GM19397 (cell line): ENCODE measurements around the gene DLX1.
A peak's percentile ranks its signal among the peaks of the same experiment; 100 is the strongest.
"Not testable (repeated sequence)": the region's sequence is repeated elsewhere in the genome, so short reads cannot be mapped to it uniquely, and the experiment has no call there.

Experiments
- ATAC-seq: cut with Tn5 transposase; IDR thresholded peaks from one replicate; pipeline ENCODE4 v1.9.1; 2021; ENCODE audit warnings: mild to moderate bottlenecking, moderate library complexity; ENCODE audit not compliant: unreplicated experiment

The DLX1 gene

DNA sequence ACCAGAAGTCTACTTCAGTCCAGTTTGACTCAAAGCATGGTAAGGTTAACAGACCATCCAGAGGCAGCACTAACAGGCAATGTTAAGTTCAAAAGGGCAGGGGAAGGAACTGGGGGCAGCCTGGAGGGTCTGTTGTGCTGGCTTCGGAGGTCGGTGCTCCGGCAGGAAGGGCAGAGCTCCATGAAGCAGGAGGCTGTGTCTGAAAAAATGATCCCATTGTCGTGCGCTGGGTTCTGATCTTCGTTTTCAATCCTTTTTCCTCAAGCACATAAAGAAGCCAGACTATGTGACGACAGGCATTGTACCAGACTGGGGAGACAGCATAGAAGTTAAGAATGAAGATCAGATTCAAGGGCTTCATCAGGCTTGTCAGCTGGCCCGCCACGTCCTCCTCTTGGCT, 21.9 kb upstream of the DLX1 start:
- no peak for ATAC-seq

DNA sequence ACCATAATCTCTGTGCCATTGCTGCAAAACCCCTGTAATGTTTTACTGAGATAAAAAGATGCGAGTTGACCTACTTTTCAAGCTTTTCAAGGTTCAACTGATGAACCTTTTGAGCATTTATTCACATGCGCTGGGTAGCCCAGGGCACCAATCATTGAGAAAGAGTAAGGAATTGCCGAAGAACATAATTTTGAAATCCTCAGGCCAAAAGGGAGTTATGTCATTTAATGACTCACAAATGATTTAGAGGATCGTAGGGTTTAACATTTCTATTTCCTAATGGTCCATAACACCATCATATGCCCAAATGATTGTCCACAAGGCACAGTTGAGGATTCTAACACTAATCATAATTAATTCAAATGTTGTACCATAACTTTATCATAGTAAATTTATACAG, 20.2 kb upstream of the DLX1 start:
- no peak for ATAC-seq

DNA sequence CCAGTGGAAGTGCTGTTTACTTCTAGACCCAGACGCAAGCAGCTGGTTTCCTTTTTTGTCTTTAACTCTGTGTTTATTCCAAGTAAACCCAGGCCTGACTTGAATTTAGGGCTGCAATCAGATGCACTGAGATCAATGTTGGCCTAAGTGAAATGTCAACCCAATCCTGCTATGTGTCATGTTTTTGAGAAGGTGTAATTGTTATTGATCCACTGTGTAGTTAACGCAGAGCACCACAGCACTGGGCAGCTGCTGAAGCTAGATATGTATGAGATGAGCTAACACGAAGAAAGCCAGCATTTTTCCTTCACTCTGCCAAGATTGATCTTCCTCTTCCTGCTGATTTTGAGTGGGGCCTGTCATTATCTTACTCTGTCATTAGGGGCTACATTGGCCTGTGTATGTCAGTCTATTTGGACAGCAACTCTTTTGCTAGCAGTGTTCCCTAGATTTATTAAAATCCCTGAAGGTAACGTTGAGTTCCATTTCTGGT, 18.9 kb upstream of the DLX1 start:
- ATAC-seq, result no peak

DNA sequence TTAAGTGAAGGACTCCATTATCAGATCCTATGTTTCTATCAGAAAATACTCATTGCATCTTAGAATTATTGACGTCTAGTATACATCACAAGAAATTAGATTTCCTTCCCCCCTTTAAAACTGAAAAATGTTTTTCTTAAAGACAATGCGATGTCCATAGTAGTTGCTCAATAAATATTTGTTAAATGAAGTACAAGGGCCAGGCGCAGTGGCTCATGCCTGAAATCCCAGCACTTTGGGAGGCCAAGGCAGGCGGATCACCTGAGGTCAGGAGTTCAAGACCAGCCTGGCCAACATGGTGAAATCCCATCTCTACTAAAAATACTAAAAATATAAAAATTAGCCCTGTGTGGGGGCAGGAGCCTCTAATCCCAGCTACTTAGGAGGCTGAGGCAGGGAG, 17.4 kb upstream of the DLX1 start:
- not testable (repeated sequence) for ATAC-seq

DNA sequence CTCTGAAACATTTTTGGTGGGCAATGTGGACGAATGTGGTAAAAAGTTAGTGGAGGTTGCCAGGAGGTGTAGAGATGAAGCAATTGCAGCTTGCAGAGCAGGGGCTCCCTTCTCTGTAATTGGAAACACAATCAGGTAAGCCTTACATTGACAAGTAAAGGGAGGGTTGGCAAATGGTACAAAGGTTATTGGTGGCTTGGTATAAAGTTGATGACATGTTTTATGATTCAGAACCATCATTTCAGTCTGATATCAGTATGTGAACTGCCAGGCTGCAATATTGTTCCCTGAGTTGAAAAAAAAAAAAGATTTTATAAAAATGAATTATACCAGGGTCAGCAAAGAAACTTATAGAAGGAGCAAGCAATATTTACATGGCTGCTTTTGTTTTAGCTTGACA, 14.4 kb upstream of the DLX1 start:
- ATAC-seq, result no peak

DNA sequence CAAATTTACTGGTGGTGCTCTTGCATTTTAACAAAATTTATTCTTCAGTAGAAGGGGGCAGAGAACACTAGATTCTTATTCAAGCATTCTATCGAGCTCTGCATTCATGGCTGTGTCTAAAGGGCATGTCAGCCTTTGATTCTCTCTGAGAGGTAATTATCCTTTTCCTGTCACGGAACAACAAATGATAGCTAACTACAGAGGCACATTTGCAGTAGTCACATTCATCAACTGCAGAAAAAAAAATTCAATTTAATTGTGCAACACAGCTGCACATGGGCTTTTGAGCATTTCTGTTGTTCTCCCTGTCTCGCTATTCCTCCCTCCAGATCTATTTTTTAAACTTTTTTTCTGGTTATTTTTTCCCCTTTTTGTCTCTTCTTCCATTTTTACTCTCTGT, 13.0 kb upstream of the DLX1 start:
- ATAC-seq, result no peak

DNA sequence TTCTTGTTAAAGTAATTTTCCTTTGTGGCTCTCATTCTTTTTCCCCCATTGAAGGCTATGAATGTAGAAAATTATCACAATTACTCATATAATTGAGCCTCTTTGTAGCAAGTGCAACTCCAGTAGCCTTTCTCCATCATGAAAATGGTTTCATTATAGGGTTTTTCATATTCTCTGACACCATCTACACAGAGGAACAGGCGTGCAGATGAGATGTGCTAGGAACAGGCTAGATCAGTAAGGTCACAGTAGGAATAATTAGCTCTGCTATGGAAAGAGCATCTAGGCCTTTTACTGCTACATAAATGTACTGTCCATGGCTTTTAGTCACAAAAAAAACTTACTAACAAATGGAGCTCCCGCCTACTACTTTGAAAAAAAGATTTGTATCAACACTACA, 12.6 kb upstream of the DLX1 start:
- ATAC-seq, result no peak

DNA sequence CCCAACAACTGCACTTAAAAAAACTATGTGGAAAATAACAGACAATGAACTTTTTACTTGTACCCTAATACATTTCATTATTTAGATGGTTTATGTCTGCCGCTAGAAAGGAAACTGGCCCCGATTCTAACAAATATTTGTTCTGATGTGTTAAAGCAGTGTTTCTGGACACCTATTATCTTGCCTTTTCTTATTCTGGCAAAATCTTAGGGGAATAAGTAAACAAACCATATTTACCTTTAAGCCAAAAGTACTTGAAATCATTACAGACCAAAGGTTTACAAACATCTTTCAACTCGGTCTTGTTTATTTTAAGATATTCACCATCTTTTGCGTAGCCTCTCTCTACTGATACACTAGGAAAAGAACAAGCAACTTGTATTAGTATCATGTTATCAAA, 11.8 kb upstream of the DLX1 start:
- ATAC-seq, result no peak

DNA sequence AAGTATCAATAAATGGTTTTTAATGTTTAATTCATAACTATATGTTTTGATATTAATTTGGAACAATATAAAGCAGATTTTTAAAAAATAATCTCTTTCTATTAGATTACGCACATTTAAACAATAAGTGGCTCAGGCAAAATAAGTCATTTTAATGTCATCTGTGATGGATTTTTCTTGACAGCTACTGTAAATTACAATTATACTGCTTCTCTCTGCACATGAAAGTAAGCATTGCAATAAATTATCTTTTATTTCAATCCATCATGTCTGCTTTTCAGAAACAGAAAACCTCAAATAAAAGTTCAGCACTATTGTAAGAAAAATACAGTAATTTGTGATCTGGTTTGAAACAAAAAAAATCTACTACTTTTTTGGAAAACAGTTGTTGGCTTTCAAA, 11.1 kb upstream of the DLX1 start:
- no peak for ATAC-seq

DNA sequence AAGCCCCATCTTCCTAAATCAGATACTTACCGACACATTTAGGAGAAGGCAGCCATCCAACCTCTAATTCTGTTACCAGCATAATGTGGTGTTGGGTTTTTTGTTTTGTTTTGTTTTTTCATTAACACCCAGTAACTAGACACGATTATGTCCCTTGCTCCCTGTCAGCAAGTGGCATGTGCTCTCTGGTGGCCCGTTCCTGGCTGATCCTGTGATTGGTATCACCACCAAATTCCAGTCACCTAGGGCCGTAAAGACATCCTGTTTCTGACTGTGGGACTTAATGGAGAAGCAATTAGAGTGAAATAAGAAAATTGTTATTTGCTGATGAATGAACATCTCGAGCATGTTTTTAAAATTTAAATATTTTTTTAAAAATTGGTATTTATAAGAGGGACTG, 5.9 kb upstream of the DLX1 start:
- ATAC-seq, result no peak

DNA sequence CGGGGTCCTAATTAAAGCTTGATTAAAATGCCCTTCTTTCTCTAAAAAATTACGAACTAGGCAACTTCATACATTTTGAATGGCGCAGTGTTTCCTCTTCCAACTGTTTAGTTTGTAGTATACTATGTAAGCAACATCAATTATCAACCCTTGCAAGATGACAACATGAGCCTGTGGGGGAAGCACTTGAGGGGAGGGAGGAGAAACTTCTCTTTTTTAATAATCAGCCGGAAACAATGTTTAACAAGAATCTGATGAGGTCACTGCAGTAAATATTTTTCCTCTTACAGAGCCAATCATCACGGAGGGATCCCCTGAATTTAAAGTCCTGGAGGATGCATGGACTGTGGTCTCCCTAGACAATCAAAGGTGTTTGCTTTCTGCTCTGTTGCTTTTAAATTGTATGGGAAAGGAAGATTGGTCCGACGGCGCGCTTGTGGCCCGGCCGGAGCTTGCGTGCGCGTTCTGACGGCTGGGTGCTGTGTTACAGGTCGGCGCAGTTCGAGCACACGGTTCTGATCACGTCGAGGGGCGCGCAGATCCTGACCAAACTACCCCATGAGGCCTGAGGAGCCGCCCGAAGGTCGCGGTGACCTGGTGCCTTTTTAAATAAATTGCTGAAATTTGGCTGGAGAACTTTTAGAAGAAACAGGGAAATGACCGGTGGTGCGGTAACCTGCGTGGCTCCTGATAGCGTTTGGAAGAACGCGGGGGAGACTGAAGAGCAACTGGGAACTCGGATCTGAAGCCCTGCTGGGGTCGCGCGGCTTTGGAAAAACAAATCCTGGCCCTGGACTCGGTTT, 5.3 kb upstream of the DLX1 start:
- ATAC-seq, result no peak

DNA sequence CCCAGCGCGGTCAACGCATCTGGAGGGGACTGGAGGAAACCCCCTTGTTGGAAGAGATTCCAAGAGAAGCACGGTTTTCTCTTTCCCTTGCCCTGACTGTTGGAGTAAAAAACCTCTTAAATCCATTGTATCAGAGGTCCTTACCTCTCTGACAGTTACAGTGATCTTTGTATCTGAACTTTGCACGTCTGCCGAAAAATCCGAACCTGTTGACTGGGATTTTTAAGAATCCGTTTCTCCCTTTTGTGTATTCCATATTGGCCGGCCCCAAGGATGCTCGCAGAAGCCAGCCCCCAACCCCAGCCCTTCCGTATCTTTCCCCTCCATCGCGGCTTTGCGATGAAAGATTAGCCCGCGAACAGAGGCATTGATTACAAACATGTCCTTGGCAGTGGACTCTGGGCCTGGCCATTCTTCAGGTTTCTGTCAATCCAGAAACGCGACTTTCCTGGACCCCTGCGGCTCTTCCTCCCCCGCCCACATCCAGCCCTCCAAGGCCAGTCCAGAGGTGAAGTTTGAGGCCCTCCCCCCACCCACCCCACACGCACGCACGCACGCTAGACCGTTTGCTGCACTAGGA, 4.6 kb upstream of the DLX1 start:
- ATAC-seq, result no peak

DNA sequence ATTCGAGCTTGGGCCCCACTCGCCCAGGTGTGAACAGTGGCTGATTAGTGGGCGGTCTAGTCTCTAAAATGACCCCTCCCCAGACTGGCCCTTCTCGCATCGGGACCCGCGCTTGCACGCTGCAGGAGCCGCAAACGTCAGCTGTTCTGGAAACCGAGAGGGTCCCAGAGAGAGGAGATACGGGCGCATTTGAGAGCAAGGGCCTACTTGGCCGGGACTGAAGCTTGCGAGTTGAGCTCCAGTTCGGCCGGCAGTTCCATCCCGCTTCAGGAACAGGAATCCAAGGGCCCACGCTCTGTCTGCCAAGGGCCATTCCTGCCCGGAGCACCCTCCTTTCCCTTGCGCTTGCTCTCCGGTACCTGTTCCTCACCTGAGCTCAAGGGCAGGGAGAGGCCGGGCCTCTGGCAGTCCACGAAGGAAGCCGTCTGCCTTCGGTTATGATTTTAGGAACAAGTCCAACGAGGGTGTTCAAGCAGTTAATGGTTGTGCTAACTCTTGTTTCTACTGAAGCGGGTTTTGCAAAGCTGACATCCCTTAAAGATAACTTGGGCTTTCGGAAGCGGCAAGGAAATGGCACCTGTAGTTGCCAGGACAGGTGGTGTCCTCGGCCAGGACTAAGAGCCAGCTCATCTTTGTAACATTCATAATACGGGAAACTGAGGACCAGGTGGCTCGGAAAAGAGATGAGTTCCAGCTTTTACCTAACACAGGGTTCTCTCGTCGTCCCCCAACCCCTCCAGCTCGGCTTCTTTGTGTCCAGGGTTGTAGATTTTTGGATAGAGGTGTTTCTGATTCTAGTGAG, 3.9 kb upstream of the DLX1 start:
- ATAC-seq, result no peak

DNA sequence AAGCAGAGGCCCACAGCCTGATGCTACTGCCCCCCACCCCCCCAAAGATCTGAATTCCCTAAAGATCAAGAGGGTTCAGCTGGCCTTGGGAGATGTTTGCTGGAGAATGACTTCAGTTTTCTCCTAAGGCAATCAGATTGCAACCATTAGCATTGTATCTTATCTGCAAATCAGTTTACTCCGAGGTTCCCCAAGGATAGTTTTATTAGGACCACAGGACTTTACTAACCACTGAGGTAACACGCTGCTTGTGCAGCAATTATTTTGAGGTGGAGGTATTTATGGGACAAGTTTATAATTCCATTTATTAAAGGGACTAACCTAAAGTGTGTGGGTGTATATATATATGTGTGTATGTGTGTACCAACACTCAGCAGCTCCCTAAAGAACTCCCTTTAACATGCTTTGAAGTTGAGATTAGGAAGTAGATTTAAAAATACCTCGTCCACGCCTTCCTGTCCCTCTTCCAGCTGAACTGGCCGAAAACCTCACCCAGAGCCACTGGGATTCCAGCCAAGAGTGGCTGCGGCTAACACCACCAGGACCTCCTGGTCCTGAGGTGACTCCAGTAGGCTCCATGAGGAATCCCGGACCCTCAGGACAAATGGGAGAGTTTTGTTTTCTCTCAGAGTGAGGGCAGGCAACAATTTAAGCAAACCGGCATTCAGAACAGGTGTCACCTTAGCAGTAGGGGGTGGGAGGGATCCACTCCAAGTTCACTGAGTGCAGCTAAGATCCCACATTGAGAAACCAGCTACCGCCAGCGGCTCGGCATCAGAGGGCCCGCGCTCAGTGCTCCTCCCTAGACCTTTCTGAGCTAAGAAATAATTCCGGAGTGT, 3.0 kb upstream of the DLX1 start:
- no peak for ATAC-seq

DNA sequence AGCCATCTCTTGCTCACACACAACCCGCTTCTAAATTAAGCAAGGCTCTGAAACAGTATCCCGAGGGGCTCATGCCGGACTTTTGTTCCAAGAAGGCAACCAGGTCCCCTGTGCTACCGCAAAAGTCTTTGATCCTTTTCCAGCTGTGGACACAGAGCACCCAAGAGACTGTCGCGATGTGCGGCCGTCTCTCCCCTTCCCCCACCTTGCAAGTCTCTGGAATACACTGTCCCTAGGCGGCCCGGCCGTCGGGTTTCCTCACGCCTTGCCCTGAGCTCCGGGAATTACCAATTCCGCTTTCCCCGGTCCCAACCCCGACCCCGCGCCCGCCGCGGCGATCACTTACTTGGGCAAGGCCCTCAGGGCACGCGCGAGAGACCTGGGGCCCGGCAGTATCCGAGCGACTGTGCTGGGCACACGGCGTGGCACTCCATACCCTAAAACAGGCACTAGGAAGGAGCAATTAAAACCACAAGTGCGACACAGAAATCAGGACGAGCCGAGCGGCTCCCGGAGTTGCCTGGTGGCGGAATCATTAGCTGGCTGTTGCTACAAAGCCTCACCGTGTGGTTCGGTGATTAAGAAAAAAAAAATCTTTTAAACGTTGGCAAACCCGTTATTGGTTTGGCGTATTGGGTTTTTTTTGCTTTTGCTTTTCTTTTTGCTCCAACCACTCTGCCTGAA, 2.2 kb upstream of the DLX1 start:
- ATAC-seq, result no peak

DNA sequence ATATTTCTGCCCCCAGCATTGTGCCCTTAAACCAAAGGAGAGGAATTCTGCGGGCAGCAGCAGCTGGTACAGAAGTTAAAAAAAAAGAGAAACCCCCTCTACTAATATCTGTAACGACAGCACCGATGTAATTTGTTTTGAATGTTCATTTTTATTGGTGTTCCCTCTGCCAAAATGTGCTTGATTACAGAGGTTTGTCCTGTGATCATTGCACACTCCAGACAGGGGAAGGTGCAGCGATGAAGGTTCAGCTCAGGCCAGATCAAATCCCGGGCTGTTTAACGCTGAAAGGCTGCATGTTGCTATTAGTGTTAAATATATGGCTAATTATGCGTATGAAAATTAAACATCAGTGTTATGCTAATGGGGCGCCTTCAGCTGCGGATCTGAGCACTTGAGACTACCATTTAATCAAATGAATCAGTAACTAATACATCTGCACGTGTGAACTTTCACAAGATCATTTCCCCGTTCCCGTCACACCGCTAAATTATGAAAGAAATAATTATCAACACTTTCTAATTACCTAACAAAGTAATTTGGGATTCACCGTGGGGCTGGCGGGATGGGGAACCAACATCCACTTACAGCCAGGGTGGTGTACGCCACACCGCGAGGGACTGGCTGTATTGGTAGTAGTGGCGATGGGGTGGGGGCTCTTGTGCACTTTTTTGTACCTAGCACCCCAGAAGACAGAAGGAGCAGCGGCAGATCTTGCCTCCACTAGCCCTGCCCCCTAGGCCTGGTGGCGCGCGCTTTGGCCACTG, 1.5 kb upstream of the DLX1 start:
- no peak for ATAC-seq

DNA sequence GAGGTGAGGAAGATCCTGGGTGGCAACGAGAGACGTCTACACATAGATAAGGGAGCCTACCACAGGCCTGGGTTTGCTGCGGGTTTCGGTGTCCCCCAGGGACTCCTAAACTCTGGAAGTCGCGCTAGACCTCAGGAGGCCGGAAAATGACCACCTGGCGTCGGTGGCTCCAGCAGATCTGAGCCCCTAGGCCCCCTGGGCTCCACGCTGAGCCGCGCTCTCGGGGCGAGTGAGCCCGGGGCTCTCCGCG, 987 bp upstream of the DLX1 start:
- no peak for ATAC-seq

DNA sequence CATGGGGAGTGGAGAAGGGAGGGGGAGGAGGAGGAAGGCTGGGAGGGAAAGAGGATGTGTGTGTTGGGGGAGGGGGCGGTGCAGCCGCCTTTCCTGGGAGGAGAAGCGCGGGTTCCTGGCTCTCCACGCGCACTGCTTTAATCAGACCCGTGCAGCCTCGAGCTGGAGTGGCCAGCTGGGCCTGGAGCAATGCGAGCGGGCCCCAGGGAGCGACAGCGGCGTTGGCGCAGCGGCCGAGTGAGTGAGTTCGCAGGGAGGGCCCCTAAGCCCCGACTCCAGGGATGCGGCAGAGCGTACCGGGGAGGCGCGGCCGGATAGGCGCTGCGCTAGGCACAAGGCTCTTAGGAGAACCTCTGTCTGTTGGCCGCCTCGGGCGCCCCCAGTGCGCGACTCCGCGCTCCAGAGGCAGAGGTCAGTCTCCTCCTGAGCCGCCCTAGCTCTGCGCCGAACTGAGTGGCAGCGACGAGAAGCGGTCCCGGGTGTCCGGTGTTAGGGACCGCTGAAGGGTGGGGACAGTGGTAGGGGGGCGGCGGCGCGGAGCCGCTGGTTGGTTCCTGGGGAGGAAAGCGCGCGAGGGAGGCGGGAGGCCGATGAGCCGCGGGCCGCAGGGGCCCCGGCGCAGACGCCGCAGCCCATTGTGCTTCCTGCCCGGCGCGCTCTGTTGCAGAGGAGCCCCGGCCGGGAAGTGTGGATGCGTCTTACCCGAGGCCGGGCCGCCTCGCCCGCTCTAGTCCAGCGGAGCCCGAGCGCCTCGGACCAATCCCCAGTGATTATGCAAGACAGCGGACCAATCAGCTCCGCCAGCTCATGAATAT, 455 bp upstream of the DLX1 start:
- ATAC-seq, result peak; percentile 84
